Liver (tissue), 9 donors: Measurements from ENCODE around the gene DPP6. TPM values are rescaled to one million over a fixed set of nuclear protein-coding genes. Genes with fewer than 3 reads are reported as not detected.
A peak's percentile ranks its signal among the peaks of the same experiment; 100 is the strongest.

Source experiments
- DNase-seq: peaks from one replicate; pipeline ENCODE4 v3.0.0-alpha.2; 2017; ENCODE audit warnings: low spot score
- H3K27ac ChIP-seq, 2 donors: one replicate each; pipeline ENCODE4 v1.7.0; 2013; ENCODE audit warnings: inconsistent platforms in 2 of 2, low read length in 2 of 2, control low read depth in 1 of 2, low read depth in 1 of 2, mild to moderate bottlenecking in 1 of 2
- H3K27me3 ChIP-seq, 4 donors: one replicate each; pipeline versions ENCODE4 v1.6.1 to v1.7.0; 2013; ENCODE audit warnings: low read length in 3 of 4, inconsistent platforms in 1 of 4, mild to moderate bottlenecking in 1 of 4, moderate library complexity in 1 of 4; ENCODE audit not compliant: control insufficient read depth in 4 of 4, insufficient read depth in 4 of 4
- H3K36me3 ChIP-seq, 4 donors: one replicate each; pipeline versions ENCODE4 v1.6.1 to v1.7.0; 2013; ENCODE audit warnings: low read length in 3 of 4, mild to moderate bottlenecking in 3 of 4, low read depth in 1 of 4, moderate library complexity in 1 of 4; ENCODE audit not compliant: control insufficient read depth in 4 of 4, insufficient read depth in 3 of 4
- H3K4me1 ChIP-seq, 4 donors: one replicate each; pipeline versions ENCODE4 v1.6.1 to v1.7.0; 2013; ENCODE audit warnings: low read length in 3 of 4, mild to moderate bottlenecking in 3 of 4, moderate library complexity in 1 of 4; ENCODE audit not compliant: control insufficient read depth in 4 of 4, insufficient read depth in 4 of 4
- H3K4me3 ChIP-seq, 3 donors: one replicate each; pipeline versions ENCODE4 v1.6.1 to v1.7.0; 2013; ENCODE audit warnings: low read length in 3 of 3, control low read depth in 1 of 3, low read depth in 1 of 3, mild to moderate bottlenecking in 1 of 3
- H3K9ac ChIP-seq, 2 donors: one replicate each; pipeline ENCODE4 v1.7.0; 2013; ENCODE audit warnings: low read length in 2 of 2, mild to moderate bottlenecking in 2 of 2, moderate library complexity in 2 of 2, control low read depth in 1 of 2, low read depth in 1 of 2
- H3K9me3 ChIP-seq, 4 donors: one replicate each; pipeline versions ENCODE4 v1.6.1 to v1.7.0; 2013; ENCODE audit warnings: low read length in 3 of 4; ENCODE audit not compliant: control insufficient read depth in 4 of 4
- FOXA2 ChIP-seq: IDR thresholded peaks from 2 replicates; pipeline ENCODE4 v1.6.1; 2016; ENCODE audit warnings: antibody characterized with exemption
- GABPA ChIP-seq, 2 donors: IDR thresholded peaks in 1 of 2; conservative IDR thresholded peaks in 1 of 2; 2 replicates each; pipeline ENCODE4 v1.6.1; 2016; ENCODE audit warnings: antibody characterized with exemption in 2 of 2, mild to moderate bottlenecking in 1 of 2, moderate library complexity in 1 of 2
- HNF4A ChIP-seq, 2 donors: conservative IDR thresholded peaks; 2 replicates each; pipeline ENCODE4 v1.6.1; 2016; ENCODE audit warnings: antibody characterized with exemption in 2 of 2, mild to moderate bottlenecking in 2 of 2
- HNF4G ChIP-seq: IDR thresholded peaks from 2 replicates; pipeline ENCODE4 v1.6.1; 2016; ENCODE audit warnings: antibody characterized with exemption
- JUND ChIP-seq, 2 donors: IDR thresholded peaks; 2 replicates each; pipeline ENCODE4 v1.6.1; 2016; ENCODE audit warnings: antibody characterized with exemption in 2 of 2
- NR2F2 ChIP-seq: IDR thresholded peaks from 2 replicates; pipeline ENCODE4 v1.6.1; 2016; ENCODE audit warnings: antibody characterized with exemption
- RAD21 ChIP-seq, 2 donors: IDR thresholded peaks; 2 replicates each; pipeline ENCODE4 v1.6.1; 2016; ENCODE audit warnings: antibody characterized with exemption in 2 of 2, mild to moderate bottlenecking in 2 of 2
- RXRA ChIP-seq, 2 donors: IDR thresholded peaks; 2 replicates each; pipeline ENCODE4 v1.6.1; 2017 to 2018; ENCODE audit warnings: antibody characterized with exemption in 2 of 2, mild to moderate bottlenecking in 1 of 2
- SP1 ChIP-seq: IDR thresholded peaks from 2 replicates; pipeline ENCODE4 v1.6.1; 2018; ENCODE audit warnings: antibody characterized with exemption, mild to moderate bottlenecking
- TAF1 ChIP-seq: conservative IDR thresholded peaks from 2 replicates; pipeline ENCODE4 v1.6.1; 2016; ENCODE audit warnings: antibody characterized with exemption, mild to moderate bottlenecking
- YY1 ChIP-seq: IDR thresholded peaks from 2 replicates; pipeline ENCODE4 v1.6.1; 2016; ENCODE audit warnings: antibody characterized with exemption, mild to moderate bottlenecking
- WGBS: extraction: QIAGEN DNeasy Blood & Tissue Kit; methylation state at CpG from one replicate; pipeline ENCODE4 v1.1.7; 2013; 5-methylcytosine and 5-hydroxymethylcytosine counted together
- polyA plus RNA-seq, 2 donors: library from polyadenylated mRNA; stranded (reverse) in 1 of 2; unstranded in 1 of 2; fragments of 200-250 nt in 1 of 2; fragments of >200 nt in 1 of 2; fragmentation: Nextera tagmentation in 1 of 2; extraction: Ambion mirVana in 1 of 2; gene quantifications; one replicate each; pipeline versions ENCODE4 v1.2.1 to v1.2.3, GENCODE V29; 2013 to 2015
- total RNA-seq, 2 donors: library from RNA; depleted of rRNA; stranded (reverse); fragments of >200 nt; gene quantifications; one replicate each; pipeline ENCODE4 v1.2.3, GENCODE V29; 2014
- TF ChIP-seq, protein P1 (sequence below): fragments of 150-350 bp; IDR thresholded peaks from 2 replicates; pipeline ENCODE4 v1.5.1; 2017; ENCODE audit warnings: improper control_type of control experiment, low read depth, low read length; ENCODE audit not compliant: missing input control
- TF ChIP-seq, protein P2 (sequence below): IDR thresholded peaks from 2 replicates; pipeline ENCODE4 v1.6.1; 2016; ENCODE audit warnings: antibody characterized with exemption, mild to moderate bottlenecking
- TF ChIP-seq, protein P3 (sequence below): IDR thresholded peaks from 2 replicates; pipeline ENCODE4 v1.6.1; 2016; ENCODE audit warnings: antibody characterized with exemption
- TF ChIP-seq, protein P4 (sequence below): IDR thresholded peaks from 2 replicates; pipeline ENCODE4 v1.6.1; 2016; ENCODE audit warnings: antibody characterized with exemption
- donor health status: healthy.
- donor health status: healthy.
- donor health status: healthy.
- donor health status: healthy.
- donor health status: healthy.

DPP6 gene
- total and polyA plus RNA-seq, 4 donors = 0.01 TPM; not detected in 3

DNA sequence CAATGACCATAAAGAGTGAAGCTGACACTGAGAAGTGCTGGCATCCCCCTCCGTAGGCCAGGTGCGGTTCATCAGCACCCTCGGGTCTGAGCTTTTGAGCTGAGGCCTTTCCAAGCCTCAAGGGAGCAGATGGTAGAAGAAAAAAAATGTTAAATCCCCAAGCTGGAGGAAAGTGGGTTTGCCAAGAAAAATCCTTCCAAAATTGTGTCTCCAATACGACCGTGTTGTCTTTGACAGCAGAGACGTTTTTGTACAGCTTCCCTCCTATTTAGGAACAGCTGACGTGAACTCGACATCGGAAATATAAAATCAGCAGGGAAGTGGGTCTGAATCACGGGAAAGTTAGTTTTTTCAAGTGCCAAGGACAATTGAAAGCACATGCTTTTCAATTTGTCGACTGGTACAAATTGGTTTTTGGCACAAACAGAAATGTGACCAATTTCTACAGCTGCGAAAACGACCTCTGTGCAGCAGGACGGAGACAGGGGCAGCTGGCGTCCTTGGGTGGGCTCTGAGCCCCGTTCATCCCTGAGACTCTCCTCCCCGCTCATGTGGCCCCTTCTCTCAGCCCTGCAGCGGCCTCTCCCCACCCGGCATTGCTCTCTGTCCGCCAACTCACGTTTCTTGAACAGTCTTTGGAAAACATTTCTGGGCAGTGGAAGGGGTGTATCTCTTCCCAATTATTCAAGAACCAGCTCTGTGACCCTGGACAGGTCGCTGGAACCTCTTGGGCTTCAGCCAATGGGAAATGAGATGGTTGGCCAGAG lies 860.9 kb downstream of the DPP6 start:
- 80% methylated on average over 22 of the region's 22 CpGs for WGBS
- Histone ChIP-seq H3K9me3 (peaks cover 0 to 4% (median 1%) of the 10 kb centered on the region in 4 donors), H3K36me3 (no peaks in the 10 kb centered on the region), H3K4me1 (peaks cover 1 to 8% (median 5%) of the 10 kb centered on the region in 4 donors), H3K4me3 (no peak overlapping the region), H3K27ac (no peak overlapping the region), H3K27me3 (no peaks in the 10 kb centered on the region), H3K9ac (no peak overlapping the region)
- no peak for DNase-seq
- no peak for TF ChIP-seq TAF1
- TF ChIP-seq YY1 = no peak
- TF ChIP-seq HNF4A (conservative IDR thresholded peaks at IDR 0.05) = no peak

DNA sequence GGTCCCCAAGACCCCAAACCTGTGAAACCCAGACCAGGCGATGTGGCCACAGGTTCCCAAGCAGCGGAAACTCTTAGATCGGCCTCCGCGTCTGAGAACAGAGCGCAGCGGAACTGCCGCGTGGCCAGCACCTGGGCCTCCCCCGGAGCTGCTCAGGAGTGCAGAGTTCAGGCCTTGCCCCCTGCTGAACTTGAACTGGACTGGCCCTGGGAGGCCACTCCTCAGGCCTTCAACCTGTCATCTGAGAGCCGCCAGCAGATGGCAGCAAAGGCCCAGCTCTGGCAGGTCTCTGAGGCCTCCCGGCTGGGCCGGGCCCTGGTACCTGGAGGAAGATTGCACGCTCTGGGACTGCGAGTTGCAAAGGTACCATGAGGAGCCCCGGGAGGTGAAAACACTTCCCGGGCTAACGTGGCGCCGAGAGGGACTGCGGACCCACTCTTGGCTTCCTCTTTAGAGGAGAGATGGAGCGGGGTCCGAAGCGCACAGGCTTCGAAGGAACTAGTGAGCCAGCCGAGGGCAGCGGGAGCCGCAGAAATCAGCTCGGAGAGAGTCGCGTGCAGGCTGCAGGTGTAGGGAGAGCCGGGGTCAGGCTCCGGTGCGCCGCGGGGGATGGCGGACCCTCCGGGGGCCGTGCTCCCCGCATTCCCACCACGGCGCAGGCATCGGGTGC lies 861.6 kb downstream of the DPP6 start:
- Histone ChIP-seq H3K4me3 (peak overlapping the region in 1 of 3 donors; percentile 12), H3K9ac (peak overlapping the region in 1 of 2 donors; percentile 28), H3K27ac (no peak overlapping the region), H3K36me3 (no peaks in the 10 kb centered on the region), H3K27me3 (no peaks in the 10 kb centered on the region), H3K4me1 (peaks cover 1 to 8% (median 5%) of the 10 kb centered on the region in 4 donors), H3K9me3 (peaks cover 0 to 4% (median 1%) of the 10 kb centered on the region in 4 donors)
- peak; percentile 65 to 87 for TF ChIP-seq HNF4A (conservative IDR thresholded peaks at IDR 0.05)
- TF ChIP-seq GABPA (IDR thresholded peaks at IDR 0.05 in 1 of 2, conservative IDR thresholded peaks at IDR 0.05 in 1 of 2) = no peak
- TF ChIP-seq SP1 = peak; percentile 54
- TF ChIP-seq NR2F2 = peak; percentile 65
- TF ChIP-seq, protein P1, sequence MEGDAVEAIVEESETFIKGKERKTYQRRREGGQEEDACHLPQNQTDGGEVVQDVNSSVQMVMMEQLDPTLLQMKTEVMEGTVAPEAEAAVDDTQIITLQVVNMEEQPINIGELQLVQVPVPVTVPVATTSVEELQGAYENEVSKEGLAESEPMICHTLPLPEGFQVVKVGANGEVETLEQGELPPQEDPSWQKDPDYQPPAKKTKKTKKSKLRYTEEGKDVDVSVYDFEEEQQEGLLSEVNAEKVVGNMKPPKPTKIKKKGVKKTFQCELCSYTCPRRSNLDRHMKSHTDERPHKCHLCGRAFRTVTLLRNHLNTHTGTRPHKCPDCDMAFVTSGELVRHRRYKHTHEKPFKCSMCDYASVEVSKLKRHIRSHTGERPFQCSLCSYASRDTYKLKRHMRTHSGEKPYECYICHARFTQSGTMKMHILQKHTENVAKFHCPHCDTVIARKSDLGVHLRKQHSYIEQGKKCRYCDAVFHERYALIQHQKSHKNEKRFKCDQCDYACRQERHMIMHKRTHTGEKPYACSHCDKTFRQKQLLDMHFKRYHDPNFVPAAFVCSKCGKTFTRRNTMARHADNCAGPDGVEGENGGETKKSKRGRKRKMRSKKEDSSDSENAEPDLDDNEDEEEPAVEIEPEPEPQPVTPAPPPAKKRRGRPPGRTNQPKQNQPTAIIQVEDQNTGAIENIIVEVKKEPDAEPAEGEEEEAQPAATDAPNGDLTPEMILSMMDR = peak; percentile 79
- TF ChIP-seq RAD21 (IDR thresholded peaks at IDR 0.05) = peak; percentile 93 to 96
- TF ChIP-seq, protein P2, sequence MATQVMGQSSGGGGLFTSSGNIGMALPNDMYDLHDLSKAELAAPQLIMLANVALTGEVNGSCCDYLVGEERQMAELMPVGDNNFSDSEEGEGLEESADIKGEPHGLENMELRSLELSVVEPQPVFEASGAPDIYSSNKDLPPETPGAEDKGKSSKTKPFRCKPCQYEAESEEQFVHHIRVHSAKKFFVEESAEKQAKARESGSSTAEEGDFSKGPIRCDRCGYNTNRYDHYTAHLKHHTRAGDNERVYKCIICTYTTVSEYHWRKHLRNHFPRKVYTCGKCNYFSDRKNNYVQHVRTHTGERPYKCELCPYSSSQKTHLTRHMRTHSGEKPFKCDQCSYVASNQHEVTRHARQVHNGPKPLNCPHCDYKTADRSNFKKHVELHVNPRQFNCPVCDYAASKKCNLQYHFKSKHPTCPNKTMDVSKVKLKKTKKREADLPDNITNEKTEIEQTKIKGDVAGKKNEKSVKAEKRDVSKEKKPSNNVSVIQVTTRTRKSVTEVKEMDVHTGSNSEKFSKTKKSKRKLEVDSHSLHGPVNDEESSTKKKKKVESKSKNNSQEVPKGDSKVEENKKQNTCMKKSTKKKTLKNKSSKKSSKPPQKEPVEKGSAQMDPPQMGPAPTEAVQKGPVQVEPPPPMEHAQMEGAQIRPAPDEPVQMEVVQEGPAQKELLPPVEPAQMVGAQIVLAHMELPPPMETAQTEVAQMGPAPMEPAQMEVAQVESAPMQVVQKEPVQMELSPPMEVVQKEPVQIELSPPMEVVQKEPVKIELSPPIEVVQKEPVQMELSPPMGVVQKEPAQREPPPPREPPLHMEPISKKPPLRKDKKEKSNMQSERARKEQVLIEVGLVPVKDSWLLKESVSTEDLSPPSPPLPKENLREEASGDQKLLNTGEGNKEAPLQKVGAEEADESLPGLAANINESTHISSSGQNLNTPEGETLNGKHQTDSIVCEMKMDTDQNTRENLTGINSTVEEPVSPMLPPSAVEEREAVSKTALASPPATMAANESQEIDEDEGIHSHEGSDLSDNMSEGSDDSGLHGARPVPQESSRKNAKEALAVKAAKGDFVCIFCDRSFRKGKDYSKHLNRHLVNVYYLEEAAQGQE = peak; percentile 20
- TF ChIP-seq, protein P3, sequence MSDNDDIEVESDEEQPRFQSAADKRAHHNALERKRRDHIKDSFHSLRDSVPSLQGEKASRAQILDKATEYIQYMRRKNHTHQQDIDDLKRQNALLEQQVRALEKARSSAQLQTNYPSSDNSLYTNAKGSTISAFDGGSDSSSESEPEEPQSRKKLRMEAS = no peak
- TF ChIP-seq FOXA2 = no peak
- TF ChIP-seq RXRA (IDR thresholded peaks at IDR 0.05) = peak; percentile 89 to 98
- TF ChIP-seq JUND (IDR thresholded peaks at IDR 0.05) = no peak
- TF ChIP-seq YY1 = no peak
- peak; percentile 65 for TF ChIP-seq HNF4G
- TF ChIP-seq, protein P4, sequence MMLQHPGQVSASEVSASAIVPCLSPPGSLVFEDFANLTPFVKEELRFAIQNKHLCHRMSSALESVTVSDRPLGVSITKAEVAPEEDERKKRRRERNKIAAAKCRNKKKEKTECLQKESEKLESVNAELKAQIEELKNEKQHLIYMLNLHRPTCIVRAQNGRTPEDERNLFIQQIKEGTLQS = no peak
- 13% methylated on average over 43 of the region's 43 CpGs for WGBS
- peak; percentile 91 for DNase-seq
